ENCODE data around the gene NHEJ1.

DNA sequence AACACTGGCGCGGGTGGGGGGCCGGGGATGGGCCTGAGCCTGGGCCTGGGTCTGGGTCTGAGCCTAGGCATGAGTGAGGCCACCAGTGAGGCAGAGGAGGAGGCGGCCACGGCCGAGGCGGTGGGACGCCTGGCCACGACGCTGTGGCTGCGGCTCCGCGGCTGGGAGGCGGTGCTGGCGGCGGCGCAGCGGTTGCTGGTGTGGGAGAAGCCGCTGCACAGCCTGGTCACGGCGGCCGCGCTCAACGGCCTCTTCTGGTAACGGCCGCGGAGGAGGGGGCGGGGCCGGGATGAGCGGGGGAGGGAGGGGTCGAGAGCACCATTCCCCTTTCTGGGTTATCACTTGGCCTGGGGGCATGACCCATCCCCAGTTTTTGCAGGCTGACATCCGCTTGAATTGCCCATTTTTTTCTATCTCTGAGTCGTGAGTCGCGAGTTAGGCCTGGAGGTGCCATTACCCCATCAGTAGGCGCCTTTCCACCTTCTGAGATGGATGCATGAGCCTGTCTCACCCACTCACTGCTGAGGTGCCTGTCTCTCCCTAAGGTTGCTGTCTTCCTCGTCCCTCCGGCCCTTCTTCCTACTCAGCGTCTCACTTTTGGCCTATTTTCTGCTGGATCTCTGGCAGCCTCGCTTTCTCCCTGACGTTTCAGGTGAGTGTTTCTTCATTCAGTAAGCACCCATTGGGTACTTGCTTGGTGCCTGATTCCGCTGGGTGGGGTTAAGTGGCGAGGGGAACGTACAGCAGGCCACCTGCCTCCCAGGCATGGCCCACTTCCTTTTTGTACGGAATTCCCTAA, 18.0 kb upstream of the NHEJ1 start:
- TF ChIP-seq, protein P1, sequence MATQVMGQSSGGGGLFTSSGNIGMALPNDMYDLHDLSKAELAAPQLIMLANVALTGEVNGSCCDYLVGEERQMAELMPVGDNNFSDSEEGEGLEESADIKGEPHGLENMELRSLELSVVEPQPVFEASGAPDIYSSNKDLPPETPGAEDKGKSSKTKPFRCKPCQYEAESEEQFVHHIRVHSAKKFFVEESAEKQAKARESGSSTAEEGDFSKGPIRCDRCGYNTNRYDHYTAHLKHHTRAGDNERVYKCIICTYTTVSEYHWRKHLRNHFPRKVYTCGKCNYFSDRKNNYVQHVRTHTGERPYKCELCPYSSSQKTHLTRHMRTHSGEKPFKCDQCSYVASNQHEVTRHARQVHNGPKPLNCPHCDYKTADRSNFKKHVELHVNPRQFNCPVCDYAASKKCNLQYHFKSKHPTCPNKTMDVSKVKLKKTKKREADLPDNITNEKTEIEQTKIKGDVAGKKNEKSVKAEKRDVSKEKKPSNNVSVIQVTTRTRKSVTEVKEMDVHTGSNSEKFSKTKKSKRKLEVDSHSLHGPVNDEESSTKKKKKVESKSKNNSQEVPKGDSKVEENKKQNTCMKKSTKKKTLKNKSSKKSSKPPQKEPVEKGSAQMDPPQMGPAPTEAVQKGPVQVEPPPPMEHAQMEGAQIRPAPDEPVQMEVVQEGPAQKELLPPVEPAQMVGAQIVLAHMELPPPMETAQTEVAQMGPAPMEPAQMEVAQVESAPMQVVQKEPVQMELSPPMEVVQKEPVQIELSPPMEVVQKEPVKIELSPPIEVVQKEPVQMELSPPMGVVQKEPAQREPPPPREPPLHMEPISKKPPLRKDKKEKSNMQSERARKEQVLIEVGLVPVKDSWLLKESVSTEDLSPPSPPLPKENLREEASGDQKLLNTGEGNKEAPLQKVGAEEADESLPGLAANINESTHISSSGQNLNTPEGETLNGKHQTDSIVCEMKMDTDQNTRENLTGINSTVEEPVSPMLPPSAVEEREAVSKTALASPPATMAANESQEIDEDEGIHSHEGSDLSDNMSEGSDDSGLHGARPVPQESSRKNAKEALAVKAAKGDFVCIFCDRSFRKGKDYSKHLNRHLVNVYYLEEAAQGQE (IDR thresholded peaks at IDR 0.05; ENCODE audit: insufficient read depth in 1 of 2, low read depth in 2 of 2, low read length in 2 of 2) = no peak
- TF ChIP-seq POLR2AphosphoS5 (IDR thresholded peaks at IDR 0.05; ENCODE audit: low read depth, low read length) (no peak), TAF1 (IDR thresholded peaks at IDR 0.05; ENCODE audit: borderline replicate concordance, insufficient read depth, low read length) (no peak)
